EH (cell line): ENCODE data around the gene GPR180.

Experiments used
- DNase-seq: peaks from one replicate; pipeline ENCODE4 v3.0.0-alpha.2; 2015; ENCODE audit warnings: low read depth

GPR180 gene

DNA sequence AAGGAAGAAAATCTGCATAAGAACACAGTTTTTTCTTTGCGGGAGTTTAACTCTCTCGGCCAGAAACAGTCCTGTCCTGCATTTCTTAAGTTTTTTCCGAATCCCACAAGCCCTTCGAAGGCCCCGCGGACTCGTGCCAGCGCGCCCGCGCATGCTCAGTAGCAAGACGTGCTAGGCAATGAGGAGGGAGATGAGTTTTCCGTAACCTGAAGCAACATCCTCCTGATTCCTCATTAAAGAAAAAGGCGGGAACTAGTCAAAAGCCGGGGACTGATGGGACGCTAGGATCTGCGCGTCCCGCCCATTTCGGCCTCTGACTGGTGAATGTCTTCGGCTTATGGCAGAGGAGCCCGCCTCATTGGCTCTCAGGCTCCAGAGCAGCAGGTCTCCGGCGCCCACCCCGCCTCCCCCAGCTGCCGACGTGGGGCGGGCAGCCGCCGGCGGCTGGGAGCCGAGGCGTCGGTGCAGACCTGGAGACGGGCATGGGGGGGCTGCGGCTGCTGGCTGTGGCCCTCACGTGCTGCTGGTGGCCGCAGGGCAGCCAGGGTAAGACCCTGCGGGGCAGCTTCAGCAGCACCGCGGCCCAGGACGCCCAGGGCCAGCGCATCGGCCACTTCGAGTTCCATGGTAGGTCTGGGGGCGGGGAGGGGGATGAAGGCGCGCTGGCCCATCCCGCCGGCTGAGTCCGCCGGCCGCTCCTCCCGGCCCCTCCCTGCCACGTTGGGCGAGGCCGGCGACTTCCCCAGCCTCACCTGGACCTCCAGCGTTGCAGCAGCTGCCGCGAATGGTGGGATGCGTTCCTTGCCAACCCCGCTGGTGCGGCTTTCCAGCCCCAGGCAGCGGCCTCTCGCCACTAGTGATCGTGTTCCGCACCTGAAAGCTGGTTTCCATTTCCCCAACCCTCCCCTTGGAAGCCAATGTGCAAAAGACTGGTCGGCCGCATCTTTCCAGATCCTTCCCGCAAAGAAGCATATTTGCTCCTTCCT, at the start of gene GPR180:
GPR180 (plus strand) TSS at position 412 of the 986 bp plus-strand sequence; CDS start at position 483, 71 bp downstream.
- DNase-seq, result peak; percentile 100

GRCh38 chr13:94552095-94552494, 49.6 kb upstream of the GPR180 start:
- no peak for DNase-seq

DNA sequence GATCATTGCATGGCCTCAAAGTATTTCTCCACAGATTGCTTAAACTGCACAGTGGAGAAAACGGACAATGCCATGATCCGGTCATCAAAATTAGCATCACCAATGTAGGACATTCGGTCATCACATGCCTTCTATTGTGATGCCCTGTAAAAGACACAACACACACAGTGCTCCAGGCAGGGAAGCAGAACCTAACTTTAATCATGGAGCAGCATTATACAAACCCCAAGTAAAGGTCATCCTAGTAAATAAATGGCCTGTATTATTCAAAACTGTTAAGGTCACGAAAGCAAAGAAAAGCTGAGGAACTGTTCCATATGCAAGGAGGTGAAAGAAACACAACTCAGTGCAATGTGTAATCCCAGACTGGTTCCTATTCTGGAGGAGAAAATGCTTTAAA, 47.9 kb upstream of the GPR180 start:
- no peak for DNase-seq

DNA sequence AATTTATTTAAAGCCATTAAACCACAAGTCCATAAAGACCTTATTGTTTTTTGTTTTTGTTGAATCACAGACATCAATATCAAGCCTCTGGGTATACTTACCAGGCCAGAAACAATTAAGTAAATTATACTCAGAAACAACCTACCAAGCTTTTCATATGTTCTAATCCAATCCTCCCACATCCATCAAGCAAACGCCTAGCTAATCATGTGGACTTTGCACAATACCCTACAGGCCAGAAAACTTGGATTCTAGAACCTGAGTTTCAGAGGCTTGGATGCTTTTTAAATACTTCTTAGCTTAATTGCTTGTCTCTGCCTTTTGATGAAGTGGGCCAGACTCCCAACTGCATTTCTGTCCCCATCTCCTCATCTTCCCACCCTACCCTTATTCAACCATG, 45.6 kb upstream of the GPR180 start:
- no peak for DNase-seq

GRCh38 chr13:94556621-94557020, 45.0 kb upstream of the GPR180 start:
- no peak for DNase-seq

DNA sequence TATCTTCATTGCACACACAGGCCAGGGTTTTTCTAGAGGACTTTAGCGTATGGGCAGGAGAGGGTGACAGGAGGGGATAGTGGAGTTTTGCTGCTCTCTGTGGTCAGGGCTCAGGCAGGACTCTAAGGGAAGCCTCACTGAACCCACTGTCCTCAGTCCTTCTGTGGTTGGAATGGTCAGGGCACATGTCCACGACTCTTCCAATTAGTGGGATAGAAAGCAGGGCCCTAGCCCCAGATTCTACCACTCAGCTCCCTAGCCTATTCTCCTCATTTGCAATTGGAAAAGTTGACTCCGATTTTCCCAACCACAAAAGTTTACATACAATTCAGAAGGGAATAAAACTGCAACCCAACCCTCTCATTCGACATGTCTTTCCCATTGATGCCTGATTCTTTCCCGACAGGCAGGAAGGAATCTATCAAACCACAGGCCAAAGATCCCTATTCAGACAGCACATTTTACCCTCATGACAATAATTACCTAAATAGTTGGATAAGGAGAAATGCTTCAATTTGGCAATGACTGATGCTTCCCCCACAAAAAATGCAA, 43.9 kb upstream of the GPR180 start:
- DNase-seq, result no peak

GRCh38 chr13:94558716-94559115, 42.9 kb upstream of the GPR180 start:
- peak; percentile 9 for DNase-seq

GRCh38 chr13:94559222-94559795, 42.3 kb upstream of the GPR180 start:
- DNase-seq, result no peak

- DNase-seq, result no peak
Measured at GRCh38 chr13:94560116-94560515, 41.5 kb upstream of the GPR180 start.

- DNase-seq, result no peak
Measured at GRCh38 chr13:94561126-94561525, 40.5 kb upstream of the GPR180 start.

- DNase-seq, result no peak
Measured at GRCh38 chr13:94567581-94567980, 34.1 kb upstream of the GPR180 start.

DNA sequence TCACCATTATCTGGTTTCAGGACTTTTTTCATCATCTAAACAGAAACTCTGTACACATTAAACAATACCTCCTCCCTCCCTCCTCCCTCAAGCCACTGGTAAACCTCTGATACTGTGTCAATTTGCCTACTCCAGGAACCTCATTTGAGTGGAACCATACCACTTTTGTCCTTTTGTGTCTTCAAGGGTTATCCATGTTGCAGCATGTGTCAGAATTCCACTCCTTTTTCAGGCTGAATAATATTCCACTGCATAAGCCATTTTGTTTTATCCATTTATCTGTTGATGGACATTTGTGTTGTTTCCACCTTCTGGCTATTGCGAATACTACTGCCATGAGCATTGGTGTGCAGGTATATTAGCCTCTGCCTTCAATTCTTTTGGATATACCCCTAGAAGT, 33.2 kb upstream of the GPR180 start:
- no peak for DNase-seq

- no peak for DNase-seq
Measured at GRCh38 chr13:94569615-94570014, 32.0 kb upstream of the GPR180 start.

GRCh38 chr13:94579063-94579462, 22.6 kb upstream of the GPR180 start:
- no peak for DNase-seq

GRCh38 chr13:94583926-94584325, 17.7 kb upstream of the GPR180 start:
- DNase-seq, result peak; percentile 5

DNA sequence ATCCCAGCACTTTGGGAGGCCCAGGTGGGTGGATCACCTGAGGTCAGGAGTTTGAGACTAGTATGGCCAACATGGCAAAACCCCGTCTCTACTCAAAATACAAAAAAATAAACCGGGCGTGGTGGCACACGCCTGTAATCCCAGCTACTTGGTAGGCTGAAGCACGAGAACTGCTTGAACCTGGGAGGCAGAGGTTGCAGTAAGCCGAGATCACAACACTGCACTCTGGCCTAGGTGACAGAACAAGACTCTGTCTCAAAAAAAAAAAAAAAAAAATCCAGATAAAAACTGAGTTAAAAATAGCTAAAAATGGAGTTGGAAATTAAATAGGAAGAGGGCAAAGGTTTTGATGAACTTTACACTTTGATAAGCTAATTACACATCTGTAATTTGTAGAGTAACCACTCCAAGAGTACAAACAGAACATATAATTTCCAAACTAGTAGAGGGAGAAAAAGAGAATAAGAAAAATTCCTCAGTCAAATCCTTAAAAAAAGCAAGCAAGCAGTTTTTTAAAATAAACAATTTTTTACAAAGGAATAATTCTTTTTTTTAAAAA, 16.0 kb upstream of the GPR180 start:
- no peak for DNase-seq

DNA sequence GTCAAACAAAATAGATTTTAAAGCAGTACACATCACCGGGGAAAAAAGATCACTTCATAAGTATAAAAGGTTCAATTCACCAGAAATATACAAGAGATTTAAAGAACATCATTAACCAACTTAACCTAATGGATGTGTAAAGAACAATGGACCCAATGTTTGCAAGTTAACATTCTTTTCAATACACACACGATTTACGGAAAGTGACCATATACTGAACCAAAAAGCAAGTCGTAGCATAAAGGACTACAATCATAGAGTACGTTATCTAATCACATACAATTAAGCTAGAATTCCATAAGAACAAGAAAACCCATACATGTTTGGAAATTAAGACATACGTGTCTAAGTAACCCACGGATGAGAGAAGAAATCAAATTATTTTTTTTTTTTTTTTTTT, 15.3 kb upstream of the GPR180 start:
- no peak for DNase-seq

DNA sequence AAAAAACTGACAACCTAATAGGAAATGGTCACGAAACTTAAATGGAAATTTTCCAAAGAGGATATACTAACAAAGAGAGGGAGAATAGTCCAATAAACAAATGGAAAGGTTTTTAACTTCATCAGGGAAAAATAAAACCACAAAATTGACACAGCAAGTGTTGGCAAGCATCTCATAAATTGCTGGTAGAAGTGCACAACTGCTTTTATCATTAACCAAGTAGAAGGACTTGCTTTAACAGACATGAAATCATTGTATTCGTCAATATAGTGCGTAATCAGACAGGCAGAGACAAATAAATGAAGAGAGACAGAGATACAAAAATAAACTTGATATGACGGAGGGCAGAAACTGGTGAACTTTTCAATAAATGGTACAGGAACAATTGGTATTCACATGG, 13.1 kb upstream of the GPR180 start:
- DNase-seq, result no peak

DNA sequence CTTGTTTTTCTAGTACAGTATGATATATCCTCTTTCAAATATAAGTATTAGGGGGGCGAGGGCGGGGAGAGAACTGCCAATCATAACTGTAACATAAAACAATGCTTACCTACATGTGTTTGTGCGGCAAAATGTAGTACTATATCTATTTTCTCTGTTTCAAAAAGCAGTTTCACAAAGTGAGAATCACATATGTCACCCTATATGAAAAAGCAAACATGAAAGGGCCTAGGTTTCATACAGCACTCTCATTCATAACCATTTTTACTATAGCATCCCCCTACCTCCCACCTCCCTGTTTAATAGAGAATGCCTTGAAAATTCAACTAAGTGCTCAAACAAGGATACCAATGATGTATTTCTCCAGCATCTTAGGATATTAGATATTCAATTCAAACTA, 10.9 kb upstream of the GPR180 start:
- DNase-seq, result no peak

- peak; percentile 38 for DNase-seq
Measured at GRCh38 chr13:94595001-94595949, 6.4 kb upstream of the GPR180 start.

DNA sequence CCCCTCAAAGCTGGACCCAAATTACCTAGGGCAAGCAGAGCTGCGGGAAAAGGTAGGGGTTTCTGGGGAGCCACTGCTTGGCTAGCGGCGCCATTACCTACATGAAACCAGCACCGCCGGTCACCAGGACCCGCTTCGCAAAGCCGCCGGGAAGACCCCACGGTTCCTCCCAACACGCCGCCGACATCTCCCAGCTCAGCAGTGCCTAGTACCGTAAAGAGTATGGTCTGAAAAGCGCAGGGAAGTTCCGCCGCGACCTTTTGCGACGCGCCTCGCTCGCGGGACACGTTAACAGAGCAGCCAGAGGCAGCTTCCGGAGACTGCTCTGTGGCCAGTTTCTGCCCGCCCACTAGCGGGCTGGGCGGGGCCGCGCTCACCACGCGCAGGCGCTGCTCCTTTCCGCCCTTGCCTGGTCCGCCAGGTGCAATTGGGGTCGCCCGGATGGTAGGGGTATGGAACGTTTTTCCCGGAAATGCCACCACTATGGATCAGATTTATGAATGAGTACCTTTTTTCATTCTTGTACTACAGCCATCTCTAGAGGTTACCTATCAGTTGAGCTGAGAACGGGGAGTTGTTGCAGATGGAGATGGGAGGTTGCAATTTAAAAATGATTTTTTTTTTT, 5.6 kb upstream of the GPR180 start, which contains the start of gene TGDS:
TGDS (minus strand) TSS at position 203 of the 625 bp plus-strand sequence; CDS start at position 187, 16 bp downstream.
- peak; percentile 93 for DNase-seq
